NK-92 (cell line): ENCODE results near the gene AMH.

Source experiments
- DNase-seq: peaks from one replicate; lab custom pipeline; 2025; ENCODE audit not compliant: unreplicated experiment; lab: John Stamatoyannopoulos, UW

Gene AMH

DNA sequence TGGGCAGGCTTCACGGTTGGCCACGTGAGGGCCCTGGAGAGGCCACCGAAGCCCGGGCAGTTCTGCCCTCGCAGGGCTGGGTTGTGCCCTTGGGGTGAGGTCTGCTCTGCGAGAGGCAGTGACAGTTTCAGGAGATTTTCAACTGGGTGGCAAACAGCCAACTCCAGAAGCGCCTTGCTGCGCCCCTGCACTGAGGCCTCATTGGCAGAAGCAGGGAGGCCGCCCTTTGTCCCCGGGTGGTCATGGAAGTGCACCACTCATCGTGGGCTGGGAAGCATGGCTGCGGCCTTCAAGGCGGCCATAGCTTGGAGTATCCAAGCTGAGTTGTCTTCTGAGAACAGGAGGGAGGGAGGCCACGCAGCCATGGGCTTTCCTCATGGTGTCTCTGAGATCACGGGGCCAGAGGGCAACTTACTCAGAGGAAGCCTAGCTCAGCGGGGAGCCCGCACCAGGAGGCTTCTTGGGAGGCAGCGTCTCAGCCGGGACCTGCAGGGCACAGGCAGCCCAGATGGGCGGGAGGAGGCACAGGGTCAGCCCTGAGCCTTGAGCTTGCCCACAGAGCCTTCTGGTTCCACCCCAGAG, 27.8 kb upstream of the AMH start:
- no peak for DNase-seq

DNA sequence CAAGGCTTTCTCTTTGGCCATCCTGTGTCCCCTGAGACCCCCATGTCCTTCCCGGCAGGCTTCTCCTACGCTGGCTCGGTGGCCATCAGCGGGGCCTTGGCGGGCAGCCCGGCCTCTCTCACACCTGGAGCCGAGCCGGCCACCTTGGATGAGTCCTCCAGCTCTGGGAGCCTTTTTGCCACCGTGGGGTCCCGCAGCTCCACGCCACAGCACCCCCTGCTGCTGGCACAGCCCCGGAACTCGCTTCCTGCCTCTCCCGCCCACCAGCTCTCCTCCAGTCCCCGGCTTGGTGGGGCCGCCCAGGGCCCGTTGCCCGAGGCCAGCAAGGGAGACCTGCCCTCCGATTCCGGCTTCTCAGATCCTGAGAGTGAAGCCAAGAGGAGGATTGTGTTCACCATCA, 27.2 kb upstream of the AMH start:
- no peak for DNase-seq

DNA sequence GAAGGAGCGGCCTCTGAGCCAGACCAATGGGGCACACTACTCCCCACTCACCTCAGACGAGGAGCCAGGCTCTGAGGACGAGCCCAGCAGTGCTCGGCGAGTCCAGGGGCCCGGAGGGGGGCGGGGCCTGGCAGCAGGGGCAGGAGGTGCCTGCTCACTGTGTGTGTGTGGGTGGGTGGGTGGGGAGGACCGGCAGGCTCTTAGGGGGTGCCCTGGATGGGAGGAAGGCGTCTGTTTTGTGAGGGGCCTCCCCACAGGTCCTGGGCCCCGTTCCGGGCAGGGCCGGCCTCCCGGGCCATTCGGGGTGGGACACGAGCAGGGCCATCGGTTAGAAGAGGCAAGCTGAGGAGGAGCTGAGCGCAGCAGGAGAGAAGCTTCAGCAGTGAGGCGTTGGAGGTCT, 25.7 kb upstream of the AMH start:
- DNase-seq = no peak

DNA sequence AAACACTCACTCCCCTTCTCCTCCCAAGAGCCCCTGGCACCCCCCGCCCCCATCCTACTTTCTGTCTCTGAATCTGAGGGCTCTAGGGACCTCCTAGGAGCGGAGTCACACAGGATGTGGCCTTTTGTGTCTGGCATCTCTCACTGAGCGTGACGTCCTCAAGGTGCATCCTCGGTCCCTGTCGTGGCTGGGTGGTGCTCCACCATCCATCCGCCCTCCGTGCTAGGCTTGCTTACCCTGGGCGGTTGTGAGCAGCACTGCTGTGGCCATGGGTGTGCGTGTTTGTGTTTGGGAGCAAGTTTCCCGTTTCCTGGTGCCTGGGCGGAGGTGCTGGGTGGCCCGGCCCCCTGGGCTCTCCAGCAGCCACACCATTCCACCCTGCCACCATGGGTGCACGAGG, 25.2 kb upstream of the AMH start:
- no peak for DNase-seq

DNA sequence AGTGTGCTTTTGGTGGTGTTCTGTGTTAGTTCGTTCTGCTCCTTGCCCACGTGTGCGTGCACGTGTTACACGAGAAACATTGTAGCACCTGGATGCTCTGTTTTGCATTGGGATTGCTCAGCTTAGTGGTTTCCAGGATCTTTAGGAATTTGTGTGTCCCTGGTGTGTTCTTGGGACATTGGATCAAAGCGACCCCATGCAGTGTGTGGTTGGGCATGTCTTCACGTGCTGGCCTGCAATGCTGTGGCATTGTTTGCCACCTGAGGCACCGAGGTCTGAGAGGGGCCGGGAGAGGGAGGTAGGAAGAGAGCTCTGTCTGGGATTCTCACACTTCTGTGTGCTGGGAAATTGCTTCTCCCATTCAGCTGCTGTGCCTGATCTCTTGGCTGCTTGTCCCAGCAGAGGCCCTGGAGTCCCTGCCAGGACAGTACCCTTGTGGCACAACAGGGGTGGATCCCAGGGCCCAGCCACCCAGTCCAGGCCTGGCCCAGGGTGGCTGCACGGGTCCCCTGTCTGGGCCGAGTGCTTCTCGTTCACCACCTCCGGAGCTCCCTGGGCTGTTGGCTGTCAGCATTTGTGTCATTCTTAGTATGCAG, 24.3 kb upstream of the AMH start:
- no peak for DNase-seq

DNA sequence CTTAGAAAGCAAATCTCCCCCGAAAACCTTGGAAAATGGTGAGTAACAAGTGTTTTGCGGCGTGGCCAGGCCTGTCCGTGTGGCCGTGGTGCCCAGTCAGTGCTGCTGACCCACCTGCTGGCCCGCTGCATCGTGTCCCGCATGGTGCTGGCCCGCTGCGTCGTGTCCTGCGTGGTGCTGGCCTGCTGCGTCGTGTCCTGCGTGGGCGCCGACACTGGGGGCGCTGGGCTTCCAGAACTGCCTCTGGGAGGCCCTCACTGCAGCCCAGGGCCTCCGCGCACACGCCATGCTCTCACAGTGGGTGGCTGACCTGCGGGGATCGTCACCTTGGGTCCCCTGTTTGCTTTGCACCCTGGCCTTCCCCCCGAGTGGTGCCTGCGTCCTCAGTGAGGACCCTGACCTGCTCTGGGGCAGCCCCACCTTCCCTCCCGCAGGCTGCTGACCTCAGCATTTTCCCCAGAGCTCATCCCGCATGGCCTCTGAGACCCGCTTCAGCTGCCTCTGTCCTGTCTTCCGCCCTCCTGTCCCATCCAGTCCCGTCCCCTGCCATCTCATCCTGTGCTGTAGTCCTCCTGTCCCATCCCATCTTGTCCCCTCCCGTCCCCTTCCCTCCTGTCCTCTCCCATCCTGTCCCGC, 23.6 kb upstream of the AMH start:
- DNase-seq = no peak

DNA sequence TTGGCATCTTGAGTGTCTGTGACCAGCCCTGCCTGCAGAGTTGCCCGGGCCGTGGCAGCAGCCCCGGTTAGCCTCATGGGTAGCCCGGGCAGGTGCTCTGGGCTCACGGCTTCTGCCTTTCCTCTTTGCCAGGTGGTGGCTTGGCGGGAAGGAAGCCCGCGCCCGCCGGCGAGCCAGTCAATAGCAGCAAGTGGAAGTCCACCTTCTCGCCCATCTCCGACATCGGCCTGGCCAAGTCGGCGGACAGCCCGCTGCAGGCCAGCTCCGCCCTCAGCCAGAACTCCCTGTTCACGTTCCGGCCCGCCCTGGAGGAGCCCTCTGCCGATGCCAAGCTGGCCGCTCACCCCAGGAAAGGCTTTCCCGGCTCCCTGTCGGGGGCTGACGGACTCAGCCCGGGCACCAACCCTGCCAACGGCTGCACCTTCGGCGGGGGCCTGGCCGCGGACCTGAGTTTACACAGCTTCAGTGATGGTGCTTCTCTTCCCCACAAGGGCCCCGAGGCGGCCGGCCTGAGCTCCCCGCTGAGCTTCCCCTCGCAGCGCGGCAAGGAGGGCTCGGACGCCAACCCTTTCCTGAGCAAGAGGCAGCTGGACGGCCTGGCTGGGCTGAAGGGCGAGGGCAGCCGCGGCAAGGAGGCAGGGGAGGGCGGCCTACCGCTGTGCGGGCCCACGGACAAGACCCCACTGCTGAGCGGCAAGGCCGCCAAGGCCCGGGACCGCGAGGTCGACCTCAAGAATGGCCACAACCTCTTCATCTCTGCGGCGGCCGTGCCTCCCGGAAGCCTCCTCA, 22.9 kb upstream of the AMH start:
- DNase-seq = no peak

DNA sequence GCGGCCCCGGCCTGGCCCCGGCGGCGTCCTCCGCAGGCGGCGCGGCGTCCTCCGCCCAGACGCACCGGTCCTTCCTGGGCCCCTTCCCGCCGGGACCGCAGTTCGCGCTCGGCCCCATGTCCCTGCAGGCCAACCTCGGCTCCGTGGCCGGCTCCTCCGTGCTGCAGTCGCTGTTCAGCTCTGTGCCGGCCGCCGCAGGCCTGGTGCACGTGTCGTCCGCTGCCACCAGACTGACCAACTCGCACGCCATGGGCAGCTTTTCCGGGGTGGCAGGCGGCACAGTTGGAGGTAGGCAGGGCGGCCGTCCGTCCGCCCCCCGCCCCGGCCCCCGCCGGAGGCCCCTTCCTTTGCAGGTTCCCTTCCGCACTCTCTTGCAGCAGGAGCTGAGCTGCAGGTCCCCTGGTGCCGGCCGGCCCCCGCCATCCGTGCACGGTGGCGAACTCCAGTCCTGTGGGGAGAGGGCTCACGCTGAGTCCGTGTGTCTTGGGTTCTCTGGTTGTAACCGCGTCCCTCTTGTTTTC, 22.2 kb upstream of the AMH start:
- DNase-seq = no peak

DNA sequence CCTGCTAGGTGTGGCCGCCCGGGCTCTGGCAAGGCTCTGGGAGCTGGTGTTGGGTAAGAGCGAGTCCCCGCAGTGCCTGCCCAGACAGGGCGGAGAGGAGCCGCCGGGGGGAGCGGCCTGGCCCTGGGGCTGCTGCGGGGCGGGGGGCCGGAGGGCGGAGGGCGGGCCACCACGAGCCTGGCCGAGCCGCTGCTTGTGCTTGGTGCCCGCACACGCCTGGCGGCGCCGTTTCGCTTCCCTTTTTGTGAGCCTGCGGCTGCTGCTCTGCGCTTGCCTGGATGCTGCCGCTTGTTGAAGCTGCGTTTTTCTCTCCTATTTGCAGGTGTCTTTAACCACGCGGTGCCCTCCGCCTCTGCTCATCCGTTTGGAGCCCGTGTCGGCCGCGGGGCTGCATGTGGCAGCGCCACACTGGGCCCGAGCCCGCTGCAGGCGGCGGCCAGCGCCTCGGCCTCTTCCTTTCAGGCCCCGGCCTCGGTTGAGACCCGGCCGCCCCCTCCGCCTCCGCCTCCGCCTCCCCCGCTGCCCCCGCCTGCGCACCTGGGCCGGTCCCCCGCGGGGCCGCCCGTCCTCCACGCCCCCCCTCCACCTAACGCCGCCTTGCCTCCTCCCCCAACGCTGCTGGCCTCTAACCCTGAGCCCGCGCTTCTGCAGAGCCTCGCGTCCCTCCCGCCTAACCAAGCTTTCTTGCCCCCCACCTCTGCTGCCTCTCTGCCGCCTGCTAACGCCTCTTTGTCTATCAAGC, 21.5 kb upstream of the AMH start:
- DNase-seq = no peak

DNA sequence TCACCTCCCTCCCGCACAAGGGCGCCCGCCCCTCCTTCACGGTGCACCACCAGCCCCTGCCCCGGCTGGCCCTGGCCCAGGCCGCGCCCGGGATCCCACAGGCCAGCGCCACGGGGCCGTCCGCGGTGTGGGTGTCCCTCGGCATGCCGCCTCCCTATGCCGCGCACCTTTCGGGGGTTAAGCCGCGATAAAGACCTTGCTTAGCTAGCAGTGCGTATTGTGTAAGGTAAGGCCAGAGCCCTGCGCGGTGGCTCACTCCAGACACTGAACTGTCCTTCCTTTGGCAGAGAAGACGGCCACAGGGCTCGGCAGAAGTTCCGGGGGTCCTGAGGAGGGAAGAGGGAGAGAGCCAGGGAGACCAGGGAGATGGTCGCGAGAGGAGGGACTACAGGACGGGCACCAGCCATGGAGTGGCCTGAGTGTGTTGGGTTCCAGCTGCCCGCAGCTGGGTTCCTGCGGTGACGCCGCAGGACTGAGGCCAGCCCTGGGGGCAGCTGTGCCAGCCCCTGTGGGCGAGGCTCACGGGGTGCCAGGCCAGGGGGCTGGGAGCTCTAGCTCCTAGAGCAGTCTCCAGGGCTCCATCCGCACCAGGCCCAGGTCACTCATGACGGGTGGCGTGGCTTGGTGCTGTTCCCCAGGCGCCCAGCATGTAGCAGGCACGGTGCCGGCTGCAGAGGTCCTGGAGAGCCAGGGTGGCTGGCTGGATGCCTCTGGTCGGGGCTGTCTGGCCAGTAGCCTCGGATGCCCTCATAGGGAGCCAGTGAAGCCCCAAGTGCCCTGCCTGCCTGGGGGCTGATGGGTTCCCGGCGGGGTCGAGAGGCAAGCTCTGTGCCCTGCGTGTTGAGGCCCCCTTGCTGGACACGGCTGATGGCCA, 20.7 kb upstream of the AMH start:
- no peak for DNase-seq

DNA sequence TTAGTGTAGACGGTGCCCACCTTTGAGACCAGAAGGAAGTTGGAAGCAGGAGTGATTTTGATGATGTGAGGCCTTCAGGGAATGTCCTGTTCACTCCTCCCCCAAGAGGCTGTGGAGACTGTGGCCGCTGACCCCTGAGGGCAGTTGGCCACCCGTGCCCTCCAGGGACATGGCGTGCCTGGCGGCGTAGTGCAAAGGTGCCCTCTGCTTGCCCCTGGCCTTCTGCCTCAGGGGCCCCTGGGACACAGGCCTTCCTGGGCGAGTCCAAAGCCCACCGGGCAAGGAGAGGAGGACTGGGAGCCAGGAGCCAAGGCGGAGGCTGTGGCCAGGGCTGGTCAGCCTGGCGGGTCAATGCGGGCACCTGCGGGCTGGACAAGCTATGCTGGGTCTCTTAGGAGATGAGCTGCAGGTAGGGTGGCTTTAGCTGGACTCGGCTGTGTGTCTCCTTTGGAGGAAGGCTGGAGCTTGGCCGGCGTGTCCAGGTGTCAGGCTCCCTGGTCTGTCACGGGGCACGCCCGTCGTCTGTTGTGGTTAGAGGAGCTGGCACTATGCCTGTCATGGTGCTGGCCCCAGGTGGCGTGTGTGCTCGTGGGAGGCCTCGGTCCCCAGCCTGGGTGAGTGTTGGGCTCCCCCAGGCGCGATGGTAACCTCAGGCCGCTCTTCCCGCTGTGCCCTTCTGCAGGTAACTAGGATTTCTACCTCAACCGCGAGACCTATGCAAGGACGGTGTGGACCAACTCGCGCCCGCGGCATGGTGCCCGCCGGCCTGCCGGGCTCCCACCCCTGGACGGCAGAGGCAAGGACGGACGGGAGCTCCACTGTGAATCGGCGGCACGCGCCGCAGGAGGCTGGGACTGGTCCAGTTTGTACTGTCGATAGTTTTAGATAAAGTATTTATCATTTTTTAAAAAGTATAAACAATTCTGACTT, 19.8 kb upstream of the AMH start:
- DNase-seq = no peak

DNA sequence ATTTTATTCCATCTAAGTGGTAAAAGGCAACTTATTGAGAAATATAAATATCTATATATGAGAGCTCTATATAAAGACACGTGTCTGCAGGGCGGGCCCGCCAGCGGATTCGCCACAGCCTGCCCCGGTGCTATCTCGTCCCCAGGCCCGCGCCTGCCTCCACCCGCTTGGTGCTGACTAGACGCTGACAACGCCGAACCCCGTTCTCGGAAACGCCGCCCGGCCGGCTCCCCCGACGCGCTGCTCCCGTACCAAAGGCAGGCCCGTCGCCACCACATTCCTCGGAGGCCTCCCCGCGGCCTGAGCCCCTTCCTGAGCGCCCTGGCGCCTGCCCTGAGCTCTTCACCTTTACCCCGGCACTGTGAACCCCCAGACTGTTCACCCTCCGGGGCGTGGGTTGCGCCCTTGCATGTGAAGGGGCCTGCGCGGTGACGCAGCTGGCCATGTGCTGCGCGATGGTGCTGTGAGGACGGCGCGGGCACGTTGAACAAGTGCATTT, 19.0 kb upstream of the AMH start:
- DNase-seq = no peak

DNA sequence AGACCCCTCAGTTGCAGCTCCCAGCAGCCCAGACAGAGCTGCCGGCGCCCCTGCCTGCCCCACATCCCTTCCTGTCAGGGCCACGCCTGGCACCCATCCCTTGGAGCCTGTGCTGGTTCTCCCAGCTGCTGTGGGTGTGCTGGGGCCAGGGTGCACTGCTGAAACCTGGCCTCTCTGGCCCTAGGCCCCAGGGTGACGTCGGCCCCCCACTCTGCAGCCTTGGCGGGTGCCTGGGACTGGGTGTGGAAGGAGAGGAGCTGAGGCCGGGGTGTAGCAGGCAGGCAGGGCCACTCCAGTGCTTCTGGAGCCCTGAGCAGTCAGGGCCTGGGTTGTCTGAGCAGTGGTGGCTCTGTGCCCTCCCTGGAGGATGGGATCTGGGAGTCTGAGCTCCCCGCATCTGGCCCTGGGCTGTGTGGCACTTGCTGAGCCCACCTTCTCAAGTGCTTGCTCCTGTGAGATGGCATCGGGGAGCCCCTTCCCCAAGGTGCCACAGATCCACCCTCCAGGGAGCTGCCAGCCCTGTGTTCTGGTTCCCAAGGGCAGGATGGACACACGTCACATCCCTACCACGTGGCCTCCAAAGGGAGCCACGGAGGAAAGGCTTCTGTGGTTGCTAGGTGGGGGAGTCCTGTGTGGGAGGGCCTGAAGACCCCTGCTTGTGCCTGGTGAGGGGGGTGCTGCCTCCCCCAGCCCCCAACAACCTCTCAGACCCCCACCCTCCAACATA, 18.2 kb upstream of the AMH start:
- DNase-seq = no peak

DNA sequence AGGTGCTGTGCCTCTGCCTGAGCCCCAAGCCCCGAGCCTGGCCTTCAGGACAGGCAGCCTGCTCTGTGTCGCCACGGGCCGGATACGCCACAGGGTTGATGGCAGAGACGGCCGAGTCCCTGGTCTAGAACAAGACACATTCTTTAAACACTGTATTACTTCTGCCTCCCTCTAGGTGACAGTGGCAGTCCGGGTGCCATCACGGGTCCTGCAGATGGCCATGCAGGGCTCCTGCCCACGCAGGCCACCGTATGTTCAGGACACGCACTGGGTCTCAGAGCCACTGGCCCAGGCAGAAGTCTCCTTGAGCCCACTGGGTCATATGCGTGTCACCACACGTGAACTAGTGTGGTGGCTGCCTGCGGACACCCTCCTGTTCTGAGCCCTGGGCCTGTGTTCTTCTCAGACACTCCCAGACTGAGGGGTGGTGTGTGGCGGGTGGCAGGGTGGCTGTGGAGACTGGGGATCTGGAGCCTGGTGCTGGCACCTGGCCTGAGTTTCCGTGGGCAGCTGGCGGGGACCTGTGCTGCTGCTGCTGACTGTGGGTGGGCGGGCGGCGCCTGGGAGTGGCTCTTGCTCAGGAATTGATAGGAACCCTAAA, 17.4 kb upstream of the AMH start:
- DNase-seq = no peak

DNA sequence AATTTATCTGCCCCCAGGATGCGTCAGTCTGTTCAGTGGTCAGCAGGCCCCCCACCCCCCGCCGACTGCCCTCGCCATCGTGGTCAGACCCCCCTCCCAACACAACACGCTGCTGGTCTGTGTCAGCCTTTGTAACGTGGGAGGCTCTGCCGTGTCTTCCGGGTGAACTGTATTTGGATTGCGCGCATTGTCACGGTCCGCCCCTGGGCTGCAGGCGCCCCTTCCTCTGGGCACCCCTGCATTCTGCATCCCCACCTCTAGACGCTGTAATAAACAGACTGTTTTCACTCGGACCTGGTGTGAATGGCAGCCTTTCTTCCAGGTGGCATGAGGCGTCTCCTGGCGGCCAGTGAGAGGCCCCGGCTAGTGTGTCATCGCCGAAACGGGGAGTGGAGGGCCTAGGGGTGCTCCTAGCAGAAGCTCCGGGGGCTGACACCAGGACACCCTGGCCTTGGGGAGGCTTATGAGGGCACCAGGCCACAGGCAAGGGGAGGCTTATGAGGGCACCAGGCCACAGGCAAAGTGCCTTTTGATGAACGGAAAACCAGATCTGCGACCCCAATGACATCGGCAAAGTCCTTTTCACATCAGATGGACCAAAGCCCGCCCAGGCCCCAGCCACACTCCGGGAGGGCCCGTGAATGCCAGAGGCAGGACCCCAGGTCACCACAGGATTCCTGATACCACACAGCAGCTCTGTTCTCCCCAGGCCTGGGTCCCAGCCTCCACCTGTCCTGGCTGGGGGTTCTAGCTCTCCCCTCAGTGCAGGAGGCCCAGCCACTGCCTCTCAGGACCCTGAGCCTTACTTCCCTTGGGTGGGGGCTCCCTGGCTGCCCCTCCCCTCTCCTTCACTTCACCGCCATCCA, 16.6 kb upstream of the AMH start:
- DNase-seq = no peak

DNA sequence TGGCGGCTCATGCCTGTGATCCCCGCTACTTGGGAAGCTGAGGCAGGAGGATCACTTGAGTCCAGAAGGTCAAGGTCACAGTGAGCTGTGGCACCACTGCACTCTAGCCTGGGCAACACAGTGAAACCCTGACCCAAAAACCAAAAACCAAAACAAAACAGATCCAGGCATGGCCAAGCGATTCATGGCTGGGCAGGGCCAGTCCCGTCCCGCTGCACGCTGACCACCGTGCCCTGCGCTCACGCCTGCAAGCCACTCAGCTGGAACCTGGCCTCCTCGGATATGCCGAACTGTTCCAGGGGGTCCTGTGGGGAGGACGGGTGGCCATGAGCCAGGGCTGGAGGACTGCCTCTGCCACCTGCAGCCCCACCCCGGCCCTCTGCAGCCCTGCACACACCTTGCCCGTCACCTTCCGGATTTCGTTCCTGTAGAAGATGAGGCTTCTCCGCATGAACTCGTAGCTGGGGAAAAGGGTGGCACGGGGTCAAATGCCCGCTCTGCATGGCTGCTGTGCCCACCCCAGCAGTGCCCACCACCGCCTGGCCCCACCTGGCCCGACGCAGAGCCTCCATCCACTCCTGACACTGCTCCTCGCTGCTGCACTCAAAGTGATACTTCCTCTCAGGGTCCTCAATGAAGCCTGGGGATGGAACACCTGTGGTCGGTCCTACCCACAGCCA, 15.4 kb upstream of the AMH start:
- DNase-seq = no peak
